Amniotic stem cell (primary cell): ENCODE data around the gene PRPF38B.
"Not testable (repeated sequence)": the region's sequence is repeated elsewhere in the genome, so short reads cannot be mapped to it uniquely, and the experiment has no call there.

ENCODE experiments used
- DNase-seq: peaks from one replicate; lab custom pipeline; 2025; lab: John Stamatoyannopoulos, UW

Gene PRPF38B, protein sequence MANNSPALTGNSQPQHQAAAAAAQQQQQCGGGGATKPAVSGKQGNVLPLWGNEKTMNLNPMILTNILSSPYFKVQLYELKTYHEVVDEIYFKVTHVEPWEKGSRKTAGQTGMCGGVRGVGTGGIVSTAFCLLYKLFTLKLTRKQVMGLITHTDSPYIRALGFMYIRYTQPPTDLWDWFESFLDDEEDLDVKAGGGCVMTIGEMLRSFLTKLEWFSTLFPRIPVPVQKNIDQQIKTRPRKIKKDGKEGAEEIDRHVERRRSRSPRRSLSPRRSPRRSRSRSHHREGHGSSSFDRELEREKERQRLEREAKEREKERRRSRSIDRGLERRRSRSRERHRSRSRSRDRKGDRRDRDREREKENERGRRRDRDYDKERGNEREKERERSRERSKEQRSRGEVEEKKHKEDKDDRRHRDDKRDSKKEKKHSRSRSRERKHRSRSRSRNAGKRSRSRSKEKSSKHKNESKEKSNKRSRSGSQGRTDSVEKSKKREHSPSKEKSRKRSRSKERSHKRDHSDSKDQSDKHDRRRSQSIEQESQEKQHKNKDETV

DNA sequence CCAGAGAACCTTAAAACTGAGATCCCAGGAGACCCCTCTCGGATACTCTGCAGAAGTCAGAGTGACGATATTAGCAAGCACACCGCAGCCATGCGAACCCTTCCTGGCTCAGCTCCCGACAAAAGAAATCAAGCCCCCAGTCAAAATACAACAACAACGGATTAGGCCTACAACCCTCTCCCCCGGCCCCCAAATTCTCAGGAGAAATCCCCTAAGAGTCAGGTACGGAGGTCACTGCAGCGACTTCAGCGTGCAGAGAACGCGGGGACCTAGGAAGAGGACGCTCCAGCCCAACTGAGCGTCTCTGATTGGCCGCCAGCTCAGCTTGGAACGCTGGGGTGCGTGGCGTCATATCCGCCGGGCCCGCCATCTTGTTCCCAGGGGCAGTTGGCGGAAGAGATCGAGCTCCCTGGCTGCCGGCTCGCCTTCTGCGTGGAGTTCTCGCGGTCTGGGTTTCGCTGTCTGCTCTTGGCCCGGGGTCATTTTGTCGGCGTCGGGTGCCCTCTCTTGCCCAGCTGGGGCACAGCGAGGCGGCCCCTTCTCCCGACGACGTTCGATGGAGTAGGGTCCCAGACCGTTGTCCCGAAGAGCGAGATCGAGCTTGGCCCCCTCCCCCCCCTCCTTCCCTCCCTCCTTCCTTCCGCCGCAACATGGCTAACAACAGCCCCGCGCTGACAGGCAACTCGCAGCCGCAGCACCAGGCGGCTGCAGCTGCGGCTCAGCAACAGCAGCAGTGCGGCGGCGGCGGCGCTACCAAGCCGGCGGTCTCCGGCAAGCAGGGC, at the start of gene PRPF38B:
TSS of gene PRPF38B (plus strand) at position 369 of the 782 bp plus-strand sequence. CDS start at position 651, 282 bp downstream.
- DNase-seq = peak; percentile 81

DNA sequence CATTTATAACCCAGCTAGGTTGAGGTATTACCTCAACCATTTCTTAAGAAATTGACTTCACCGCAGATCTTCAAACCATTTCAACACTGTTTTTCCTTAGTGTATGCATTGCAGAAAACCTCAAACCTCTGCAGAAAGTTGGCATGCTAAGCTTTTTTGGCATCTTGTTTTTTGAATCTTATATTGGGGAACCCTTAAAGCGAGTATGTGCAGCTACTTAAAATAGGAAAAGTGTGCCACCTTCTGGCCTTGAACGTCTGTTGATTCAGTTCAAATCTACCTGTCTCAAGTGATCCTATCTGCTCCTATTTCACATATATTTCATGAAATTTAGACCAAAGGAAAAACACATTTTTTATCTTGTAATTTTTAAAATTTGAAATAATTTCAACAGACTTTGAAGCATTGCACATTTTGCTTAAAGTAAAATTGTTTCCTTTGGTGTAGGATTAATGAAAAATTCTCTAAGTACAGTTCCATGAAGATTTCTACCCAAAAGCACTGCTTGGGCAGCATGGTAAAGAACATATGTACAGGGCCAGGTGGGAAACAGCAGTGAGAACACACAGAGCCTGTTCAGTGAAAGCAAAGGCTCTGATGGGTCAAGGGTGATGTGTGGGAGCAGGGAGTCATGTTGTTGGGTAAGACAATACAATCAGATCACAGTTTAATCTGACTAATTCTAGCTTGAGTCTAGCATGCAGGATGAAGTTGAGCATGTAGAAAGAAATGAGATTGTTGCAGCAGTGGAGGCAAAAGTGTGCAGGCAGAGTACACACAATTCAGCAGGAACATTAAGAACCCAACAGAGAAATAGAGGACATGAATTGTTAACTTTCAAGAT, 48.4 kb upstream of the PRPF38B start:
- peak; percentile 37 for DNase-seq

DNA sequence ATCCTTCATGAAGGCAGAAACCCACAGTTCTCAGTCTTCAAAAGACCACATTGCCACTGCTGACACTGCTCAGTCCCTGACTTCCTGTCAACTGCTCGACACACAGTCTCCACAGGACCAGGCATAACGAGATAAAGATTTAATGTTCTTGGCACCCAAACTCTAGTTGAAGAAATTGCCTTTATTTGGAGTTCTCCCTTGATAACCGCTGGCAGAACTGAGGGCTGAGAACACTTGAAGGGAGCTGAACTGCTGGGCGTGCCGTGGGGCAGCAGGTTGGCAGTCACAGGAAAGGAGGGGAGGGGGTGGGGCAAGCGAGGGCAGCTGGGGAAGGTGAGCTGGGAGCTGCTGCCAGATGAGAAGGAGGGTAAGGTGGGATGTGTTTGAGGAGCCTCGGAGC, 47.1 kb upstream of the PRPF38B start:
- DNase-seq = no peak

DNA sequence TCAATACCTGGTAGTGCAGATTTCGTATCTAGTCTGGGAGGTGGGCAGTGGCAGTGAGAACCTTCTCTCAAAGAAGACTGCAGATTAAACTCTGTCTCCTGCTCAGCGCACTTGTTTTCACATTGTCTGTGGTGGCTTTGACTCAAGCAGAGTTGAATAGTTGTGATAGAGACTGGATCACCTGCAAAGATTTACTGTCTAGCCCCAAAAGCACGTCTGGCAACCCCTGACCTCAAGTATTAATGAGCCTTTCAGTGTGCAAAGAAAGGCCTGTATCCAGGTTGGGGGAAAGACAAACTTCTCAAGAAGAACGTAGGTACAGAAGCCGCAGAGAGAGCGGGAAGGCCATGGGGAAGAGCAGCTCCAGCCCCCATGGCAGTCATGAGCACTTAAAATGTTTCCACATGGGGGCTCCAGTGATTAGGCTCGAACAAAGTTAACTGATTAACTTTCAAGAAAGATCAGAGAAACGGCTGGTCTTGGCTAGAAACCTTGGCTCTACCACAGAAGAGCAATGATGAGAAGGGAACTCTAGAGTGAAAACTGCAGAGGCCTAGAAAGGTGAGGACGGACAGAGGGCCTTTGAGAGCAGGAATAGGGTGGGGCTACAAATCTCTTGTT, 46.4 kb upstream of the PRPF38B start:
- no peak for DNase-seq

DNA sequence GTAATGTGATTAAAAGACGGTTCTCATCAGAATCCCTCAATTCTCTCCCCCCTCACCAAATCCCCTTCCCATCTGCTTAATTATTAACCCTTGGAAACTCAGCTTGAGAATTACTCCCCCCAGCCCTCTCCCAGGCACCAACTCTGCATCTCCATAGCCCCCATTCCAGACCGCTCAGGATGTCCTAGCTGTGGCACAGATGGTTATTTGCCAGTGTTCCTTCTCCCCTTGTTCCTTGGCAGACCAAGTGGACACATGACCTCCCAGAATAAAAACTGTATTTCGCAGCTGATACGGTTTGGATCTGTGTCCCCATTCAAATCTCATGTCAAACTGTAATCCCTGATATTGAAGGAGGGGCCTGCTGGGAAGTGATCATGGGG, 45.9 kb upstream of the PRPF38B start:
- DNase-seq = no peak

DNA sequence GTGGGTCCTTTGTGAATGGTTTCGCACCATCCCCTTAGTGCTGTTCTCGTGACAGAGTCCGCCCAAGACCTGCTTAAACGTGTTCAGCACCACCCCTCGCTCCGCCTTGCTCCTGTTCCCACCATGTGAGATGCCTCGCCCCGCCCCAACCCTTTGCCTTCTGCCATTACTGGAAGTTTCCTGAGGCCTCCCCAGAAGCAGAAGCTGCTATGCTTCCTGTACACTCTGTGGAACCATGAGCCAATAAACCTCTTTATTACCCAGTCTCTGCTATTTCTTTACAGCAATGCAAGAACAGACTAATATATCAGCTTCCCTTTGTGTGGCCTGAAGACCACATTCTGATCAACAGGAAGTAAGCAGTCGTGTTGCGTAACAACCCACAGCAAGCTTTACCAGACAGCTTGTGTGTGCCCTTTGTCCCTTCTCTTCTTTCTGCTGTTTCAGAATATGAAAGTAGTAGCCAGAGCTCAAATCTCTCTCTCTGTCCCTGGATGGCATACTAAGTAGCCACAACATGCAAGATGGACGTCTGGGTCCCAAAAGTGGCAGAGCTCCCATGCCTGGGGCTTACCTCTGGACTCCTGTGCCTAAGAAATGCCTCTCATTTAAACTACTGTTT, 45.4 kb upstream of the PRPF38B start:
- DNase-seq = no peak

DNA sequence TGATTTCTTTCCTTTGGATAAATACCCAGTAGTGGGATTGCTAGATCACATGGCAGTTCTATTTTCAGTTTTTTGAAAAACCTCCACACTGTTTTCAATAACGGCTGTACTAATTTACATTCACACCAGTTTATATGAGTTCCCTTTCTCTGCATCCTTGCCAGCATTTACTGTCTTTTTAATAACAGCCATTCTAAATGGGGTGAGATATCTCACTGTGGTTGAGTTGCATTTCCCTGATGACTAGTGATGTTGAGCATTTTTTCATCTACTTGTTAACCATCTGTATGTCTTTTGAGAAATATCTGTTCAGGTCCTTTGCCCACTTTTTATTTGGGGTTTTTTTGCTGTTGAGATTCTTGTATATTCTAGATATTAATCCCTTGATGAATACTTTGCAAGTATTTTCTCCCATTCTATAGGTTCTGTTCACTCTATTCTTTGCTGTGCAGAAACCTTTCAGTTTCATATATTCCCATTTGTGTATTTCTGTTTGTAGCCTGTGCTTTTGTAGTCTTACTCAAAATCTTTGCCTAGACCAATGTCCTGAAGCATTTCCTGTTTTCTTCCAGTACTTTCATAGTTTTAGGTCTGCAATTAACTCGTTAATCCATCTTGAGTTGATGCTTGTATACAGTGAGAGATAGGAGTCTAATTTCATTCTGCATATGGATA, 38.5 kb upstream of the PRPF38B start:
- no peak for DNase-seq

DNA sequence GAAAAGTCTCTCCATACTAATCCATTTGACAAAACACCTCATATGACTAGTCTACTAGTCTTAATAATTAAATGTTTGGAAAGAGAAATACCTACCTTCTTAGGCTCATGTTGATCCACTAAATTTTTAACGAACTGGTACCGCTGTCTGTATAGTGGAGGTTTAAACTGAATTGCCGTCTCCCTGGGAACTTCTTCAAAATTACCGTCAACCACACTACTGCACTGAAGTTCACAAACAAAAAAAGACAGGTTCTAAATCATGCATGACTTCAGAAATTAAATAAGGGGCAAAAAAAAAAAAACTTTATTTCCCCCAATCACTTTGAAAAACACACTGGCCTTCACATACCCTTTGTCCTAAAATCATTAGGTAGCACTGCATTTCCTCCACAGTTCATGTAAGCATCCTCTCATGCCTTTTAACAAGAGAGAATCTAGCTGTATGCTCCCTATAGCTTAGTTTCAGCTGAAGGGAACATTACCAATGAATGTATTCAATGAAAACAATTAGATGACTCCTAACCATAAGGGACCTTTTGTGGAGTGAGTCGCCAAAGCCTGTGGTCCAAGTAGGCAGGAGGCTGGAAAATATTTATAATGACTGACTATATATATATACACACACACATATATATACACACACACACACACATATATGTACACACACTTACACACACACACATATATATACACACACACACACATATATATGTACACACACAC, 34.6 kb upstream of the PRPF38B start:
- DNase-seq = no peak

DNA sequence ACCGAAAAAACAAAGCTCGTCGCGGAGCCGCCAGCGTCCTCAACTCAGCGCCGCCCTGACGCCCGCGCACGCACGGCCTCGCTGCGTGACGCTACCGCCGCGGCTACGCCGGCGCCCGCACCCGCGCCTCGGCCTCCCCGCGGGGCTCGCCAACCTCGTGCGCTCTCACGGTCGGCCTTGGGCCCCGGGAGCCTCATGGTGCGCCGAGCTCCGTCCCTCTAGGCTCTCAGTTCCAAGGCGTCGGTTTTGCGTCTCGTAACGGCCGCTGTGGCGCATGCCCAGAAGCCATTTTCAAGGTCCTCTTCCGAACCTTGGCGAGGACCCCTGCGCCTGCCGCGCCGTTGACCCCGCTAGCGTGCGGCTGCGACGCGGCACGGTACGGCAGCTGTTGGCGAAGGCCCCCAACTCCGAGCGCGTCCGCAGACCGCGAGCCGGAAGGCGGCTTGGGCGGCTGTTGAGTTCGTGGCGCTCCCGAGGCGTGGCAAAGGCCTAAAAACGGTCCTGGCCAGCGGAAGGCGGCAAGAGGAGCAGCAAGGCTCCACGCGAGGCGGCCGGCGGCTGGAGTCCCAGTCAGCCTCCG, 31.0 kb upstream of the PRPF38B start, which contains the start of gene HENMT1:
TSS of gene HENMT1 (minus strand) at position 64 of the 580 bp plus-strand sequence. CDS start 1,209 bp downstream, outside the sequence.
- DNase-seq = no peak

DNA sequence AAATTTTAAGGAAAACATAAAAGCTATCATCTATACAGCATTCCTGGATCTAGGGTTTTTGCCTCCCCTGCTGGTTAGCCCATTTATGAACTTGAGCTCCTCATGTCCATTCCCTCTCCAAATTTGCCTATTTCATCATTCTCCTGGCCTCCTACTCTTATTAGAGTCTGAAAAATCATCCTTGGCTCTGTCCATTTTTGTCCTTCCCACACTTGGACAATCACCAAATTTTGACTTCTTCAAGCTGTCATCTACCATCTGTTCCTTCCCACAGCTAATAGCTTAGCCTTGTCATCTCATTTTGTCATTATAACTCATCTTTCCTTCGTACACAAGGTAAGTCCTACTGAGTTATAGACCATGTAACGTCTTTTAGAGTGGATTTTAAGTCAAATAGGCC, 29.0 kb upstream of the PRPF38B start:
- no peak for DNase-seq

DNA sequence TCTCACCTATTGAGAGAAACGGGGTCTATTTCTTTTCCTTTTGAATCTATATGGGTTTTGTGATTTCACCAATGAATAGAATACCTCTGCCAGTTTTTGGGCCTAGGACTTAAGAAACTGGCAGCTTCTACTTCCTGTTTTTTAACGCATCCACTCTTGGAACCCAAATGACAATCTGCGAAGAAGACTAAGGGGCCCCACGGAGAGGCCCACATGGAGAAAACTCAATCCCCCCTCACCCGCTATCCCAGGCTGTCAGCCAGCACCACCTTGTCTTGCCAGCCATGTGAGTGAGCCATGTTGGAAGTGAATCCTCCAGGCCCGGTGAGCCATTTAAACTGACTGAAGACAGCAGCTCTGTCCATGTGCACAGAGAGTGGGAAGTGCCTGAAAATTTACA, 27.6 kb upstream of the PRPF38B start:
- DNase-seq = no peak

DNA sequence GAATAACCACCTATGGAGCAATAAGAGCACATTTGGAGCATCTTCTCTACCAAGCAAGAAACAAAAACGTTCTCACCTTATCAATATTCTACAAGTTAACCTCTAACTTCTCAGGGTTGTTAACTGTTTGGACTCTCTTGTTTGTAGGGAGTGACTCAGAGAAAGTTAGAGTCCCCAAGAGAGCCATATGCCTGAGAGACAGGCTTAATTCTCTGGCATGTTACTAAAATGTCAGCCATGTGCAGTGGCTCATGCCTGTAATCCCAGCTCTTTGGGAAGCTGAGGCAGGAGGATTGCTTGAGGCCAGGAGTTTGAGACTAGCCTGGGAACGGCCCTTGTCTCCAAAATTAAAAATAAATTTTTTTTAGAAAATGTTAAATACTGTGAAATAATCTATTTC, 27.0 kb upstream of the PRPF38B start:
- no peak for DNase-seq

DNA sequence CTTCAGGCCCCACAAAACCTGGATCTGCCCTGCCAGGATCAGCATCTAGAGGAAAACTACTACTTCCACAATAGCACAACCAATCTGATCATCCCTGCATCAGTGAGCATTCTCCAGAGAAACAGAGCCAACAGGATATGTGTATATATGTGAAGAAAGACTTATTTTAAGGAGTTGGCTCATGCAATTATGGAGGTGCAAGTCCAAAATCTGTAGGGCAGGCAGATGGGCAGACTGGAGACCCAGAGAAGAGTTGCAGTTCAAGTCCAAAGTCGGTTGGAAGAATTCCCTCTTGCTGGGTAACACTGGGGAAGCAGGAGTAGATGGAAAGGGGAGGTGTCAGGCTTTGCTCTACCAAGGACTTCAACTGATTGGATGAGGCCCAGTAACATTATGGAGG, 26.3 kb upstream of the PRPF38B start:
- no peak for DNase-seq

DNA sequence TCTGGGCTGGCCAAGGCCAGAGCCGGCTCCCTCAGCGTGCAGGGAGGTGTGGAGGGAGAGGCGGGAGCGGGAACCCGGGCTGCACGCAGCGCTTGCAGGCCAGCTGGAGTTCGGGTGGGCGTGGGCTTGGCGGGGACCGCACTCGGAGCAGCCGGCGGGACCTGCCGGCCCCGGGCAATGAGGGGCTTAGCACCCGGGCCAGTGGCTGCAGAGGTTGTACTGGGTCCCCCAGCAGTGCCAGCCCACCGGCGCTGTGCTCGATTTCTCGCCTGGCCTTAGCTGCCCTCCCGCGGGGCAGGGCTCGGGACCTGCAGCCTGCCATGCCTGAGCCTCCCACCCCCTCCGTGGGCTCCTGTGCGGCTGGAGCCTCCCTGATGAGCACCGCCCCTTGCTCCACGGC, 24.7 kb upstream of the PRPF38B start:
- not testable (repeated sequence) for DNase-seq

DNA sequence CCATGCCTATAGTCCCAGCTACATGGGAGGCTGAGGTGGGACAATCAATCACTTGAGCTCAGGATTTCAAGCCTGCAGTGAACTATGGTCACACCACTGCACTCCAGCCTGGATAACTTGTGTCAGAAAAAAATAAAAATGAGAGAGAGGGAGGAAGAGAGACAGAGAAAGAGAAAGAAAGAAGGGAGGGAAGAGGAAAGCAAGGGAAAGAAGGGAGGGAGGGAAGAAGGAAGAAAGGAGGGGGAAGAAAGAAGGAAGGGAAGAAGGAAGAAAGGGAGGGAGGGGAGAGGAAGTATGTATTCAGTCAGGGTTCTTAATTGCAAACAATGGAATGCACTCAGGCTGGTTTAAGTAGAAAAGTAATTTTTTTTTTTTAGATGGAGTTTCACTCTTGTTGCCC, 23.3 kb upstream of the PRPF38B start:
- DNase-seq = no peak

DNA sequence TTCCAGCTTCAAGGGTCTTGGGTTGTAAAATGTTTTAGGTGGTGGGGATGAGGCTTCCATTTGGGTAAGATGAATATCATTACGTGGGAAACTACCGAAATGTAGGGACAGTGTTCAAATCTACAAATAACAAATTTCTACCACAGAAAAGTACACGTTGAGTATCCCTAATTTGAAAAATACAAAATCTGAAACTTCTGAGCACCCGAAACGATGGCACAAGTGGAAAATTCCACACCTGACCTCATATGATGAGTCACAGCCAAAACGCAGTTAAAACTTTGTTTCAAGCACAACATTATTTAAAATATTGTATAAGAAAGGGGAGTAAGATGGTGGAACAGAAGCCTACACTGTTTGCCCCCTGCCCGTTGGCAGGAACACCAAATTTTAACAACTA, 22.4 kb upstream of the PRPF38B start:
- no peak for DNase-seq

DNA sequence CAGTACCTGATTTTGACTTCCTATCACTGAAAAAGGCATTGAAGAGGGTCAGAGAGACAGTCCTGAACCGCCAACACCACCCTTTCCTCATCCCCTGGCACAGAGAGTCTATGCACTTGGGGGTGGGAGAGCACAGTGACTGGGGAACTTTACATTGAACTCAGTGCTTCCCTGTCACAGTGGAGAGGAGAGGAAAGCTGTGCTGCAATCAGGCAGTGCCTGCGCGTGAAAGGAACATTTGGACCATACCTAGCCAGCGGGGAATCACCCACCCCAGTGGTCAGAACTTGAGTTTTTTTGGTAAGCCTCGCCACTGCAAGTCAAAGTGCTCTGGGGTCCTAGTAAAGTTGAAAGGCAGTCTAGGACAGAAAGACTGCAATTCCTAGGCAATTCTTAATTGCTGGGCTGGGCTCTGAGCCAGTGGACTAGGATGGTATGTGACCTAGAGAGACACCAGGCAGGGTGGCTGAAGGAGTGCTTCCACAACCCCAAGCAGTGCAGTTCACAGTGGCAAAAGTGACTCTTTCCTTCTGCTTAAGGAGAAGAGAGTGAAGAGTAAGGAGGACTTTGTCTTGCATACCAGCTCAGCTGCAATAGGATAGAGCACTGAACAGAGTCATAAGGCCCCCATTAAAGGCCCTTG, 21.9 kb upstream of the PRPF38B start:
- DNase-seq = no peak

DNA sequence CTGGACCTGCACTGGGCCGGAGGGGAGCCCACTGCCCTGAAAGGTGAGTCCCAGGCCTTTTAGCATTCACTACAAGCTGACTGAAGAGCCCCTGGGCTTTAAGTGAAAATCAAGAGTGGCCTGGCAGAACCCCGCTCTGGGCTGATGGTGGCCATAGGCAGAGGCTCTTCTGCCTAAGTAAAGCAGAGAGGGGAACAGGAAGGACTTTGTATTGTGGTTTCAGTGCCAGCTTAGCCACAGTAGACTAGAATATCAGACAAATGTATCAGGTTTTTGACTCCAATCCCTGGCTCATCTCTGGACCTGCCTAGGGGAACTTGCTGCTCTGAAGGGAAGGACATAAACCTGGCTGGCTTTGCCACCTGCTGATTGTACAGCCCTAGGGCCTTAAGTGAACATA, 21.0 kb upstream of the PRPF38B start:
- DNase-seq = no peak

DNA sequence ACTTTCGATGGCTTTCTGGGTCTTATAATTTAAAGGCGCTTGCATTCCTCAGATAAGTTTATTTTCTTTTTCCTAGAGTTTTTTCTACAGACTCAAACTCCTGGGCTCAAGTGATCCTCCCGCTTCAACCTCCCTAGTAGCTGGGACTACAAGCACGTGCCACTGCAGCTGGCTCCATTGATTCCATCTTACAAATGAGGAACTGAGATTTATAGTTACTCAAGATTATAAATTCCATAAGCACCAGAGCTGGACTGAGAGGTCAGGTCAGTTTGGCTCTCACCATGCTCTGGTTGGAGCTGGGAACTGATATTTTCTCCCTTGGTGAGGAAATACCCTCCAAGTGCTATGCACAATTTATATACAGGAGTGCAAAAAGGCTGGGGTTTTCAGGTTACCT, 13.4 kb upstream of the PRPF38B start:
- no peak for DNase-seq
